GM19397 (cell line): ENCODE measurements around the gene ITGA8.
"Not testable (repeated sequence)": the region's sequence is repeated elsewhere in the genome, so short reads cannot be mapped to it uniquely, and the experiment has no call there.

Experiments used
- ATAC-seq: cut with Tn5 transposase; IDR thresholded peaks from one replicate; pipeline ENCODE4 v1.9.1; 2021; ENCODE audit warnings: mild to moderate bottlenecking, moderate library complexity; ENCODE audit not compliant: unreplicated experiment

Gene ITGA8

DNA sequence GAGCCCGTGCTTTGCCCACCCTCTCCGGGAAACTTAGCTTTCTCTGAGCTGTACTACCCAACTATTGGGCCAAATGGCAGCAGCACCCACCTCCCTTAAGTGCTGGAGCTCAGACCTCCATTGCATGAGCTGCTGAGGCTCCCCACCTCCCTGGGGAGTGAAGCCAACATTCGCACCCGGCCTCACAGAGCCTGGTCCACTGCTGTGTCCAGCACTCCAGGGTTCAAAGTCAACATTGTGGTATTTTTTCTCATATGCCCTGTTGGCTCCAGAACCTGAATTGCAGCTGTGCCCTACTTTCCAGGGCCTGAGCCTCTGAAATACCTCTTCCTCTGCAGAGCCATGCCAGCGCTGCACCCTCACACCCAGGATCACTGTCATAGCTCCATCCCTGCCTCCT, 29.7 kb downstream of the ITGA8 start:
- ATAC-seq, result no peak

DNA sequence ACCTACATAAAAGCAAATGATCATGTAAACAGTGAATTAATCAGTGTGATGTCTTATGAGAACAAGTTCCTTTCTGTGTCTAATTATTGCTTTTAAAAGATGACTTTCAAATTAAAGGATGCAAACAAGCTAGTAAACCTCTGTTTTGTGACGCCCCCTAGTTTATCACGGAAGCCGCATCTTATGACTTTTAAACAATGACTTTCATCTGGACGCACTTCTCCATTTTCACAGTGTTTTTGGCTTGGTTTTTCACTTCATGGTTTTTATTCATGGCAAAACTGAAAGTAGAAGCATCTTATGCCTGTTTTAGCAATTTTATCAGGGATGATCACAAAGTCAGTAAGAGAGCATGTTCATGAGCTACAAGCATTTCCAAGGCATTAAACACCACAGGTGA, 35.0 kb downstream of the ITGA8 start:
- no peak for ATAC-seq

DNA sequence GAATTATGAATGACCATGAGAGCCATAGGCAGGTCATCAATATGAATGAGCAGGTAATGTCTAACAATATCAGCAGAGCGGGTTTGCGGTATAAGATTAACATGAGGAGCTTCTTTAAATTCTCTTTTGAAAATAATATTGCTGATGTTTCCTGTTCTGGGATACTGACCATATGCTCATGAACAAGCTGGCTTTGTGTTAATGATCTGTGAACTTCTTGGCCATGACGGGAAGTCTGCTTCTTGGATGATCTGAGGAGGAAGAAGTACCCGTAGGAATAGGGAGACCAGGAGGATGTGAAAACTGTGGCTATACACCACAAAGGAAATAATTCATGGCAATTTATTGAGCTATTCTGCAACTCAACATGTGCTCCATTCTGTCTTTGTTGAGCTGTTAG, 38.6 kb downstream of the ITGA8 start:
- no peak for ATAC-seq

DNA sequence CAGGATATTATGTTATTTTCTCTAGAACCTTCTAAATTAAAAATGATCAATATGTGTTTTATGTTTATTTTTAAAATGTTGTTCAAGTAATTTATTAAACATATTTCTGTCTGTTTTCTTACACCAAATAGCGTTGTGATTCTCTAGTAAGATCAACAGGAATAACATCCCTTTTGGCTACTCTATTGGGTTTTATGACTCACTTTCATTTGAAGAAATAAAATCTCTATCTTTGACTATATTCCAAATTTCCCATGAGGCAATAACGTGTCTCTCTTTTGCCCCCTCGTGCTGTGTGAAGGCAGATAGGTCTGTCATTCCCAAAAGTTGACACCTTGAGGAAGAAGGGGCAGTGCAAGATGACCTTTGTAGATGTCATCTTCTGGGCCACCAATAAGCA, 40.9 kb downstream of the ITGA8 start:
- no peak for ATAC-seq

DNA sequence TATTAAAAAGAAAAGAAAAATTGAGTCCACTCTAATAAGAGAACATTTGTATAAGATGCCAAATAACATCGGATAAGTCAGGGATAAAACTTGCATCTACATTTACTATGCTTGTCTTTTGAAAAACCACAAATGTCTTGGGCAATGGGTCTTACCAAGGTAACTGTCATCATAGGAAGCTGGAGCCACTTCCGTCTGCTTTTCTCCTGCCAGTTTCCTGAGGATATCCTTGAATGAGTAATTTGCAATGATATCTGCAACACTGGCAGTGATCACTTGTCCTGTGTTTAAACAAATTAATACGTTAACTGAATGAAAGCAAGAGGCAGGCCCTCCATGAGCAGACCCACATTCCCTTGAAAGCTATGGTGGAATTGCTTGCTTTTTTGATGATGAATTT, 47.3 kb downstream of the ITGA8 start:
- no peak for ATAC-seq

DNA sequence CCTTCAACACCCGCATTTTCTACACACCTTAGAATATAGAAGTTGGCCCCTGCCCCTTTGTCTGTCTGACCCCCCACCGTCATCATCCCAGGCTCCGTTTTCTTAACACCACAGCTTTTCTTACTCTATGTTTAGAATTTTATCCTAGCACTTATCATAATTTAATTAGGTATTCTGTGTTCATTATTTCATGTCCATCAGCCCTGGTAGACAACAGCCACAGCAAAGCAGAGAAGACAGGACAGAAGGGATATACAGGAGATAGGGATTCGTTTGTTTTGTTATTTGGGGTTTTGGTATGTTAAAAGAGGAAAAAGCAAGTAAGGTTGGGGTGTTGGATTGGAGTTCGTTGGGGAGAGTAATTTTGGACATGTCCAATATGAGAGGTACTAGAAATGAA, 48.8 kb downstream of the ITGA8 start:
- no peak for ATAC-seq

DNA sequence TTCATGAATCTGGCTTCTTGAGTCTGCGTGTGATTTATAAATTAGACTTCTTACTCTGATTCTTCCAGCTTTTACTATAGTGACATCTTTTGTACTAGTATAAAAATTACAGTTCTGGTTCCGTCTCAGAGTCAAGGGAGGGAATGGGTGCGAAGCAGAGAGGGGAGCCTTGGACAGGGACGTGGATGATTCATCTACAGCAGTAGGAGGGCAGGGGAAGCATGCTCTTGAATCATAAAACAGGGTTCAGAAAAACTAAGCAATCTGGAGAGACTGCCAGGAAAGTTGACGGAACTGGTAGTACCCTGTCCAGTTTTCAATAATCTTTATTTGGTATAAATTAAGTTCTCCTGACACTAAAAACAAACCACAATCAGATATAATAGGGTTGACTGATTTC, 58.1 kb downstream of the ITGA8 start:
- no peak for ATAC-seq

GRCh38 chr10:15660990-15661389, 58.7 kb downstream of the ITGA8 start:
- ATAC-seq, result no peak

GRCh38 chr10:15658069-15658702, 61.5 kb downstream of the ITGA8 start:
- no peak for ATAC-seq

DNA sequence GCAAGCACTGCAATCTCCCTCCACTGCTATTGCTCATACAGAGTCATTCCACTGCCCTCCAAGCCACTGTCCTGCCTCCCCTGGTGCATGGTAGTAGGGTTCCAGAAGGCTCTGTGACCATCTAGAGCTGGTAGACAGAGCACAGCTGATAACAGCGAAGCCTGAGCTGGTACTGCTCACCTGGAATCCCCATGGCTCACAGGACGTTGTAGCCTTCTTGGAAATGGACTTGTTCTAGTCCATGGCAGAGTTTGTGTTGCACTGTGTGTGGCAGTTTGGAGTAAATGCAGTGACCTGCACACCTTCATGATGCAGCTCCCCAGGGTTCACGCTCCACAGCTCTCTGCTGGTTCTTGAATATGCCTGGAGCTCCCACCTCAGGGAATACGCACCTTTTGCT, 67.0 kb downstream of the ITGA8 start:
- no peak for ATAC-seq

- ATAC-seq, result no peak
Observed at GRCh38 chr10:15652117-15652516, 67.6 kb downstream of the ITGA8 start.

DNA sequence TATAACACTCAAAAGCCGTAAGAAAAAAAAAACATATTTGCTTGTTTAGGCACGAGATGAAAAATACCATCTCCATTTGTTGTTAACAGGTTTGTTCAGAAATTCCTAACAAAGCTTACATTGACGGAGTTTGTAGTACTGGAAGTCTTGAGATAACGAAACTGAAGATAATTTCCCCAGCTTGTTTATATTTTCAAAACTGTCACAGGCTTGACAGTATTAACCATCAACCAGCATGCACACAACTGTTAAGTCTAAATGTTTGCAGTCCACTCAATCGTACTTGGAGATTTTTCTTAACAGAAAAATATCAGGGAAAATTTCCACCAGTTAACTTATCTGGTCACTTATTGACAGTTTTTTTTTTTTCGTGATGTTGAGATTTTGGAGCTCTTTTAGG, 68.5 kb downstream of the ITGA8 start:
- no peak for ATAC-seq

DNA sequence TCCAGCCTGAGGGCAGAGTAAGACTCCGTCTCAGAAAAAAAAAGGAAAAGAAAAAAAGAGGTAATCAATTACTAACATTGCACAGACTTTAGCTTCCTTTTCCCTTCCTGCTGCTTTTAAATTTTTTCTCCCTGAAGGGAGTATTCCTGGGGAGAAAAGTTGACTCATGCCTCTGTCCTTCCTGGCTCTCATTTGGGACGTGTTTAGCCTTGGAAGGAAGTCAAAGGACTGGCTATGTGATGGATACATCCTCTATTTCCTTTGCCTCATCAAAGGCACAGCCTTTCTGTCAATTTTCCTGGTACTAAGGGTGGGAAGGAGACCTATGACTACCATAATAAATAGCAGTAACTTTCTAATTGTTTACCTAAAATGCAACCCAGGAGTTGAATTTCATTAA, 77.6 kb downstream of the ITGA8 start:
- no peak for ATAC-seq

DNA sequence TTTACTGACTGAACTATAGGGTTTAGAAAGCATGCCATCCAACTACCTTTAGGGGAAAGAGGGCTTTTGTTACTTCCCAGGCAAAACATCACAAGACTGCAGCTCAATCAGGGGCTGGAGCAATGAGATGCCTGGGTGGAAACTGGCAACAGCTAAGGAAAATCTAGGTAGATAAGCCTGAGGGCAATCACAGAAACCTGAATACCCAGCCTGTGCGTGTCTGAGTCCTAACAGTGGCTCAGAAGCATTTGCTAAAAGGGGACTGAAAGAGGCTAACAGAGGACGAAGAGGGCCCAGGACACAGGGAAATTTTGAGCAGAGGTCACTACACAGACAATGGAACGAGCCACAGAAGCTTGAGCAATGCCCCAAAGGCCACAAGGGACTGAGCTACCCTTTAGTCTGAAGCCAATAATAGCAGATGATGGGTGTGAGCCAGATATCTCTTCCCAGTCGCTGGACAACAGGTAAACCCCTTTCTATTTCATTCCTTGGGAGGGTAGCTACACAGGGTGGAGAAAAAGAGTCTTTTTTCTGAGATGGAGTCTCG, 79.1 kb downstream of the ITGA8 start:
- no peak for ATAC-seq

DNA sequence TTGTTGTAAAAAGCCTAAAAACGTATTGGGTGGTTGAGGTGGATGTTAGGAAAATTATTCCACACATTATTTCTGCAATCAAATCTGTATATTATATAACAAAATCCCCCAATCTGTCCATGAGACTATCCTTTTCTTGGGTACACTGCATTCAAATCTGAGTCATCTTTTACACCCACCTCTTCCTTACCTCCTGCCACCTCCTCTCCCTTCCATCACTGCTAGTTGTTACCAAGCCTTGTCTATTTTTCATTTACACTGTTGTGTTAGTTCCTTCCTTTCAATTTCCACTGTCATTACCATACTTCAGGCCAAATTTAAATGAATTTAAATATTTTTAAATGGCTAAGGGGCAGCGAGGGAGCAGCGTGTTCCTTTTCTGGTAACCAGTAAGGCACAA, 83.3 kb downstream of the ITGA8 start:
- ATAC-seq, result no peak

GRCh38 chr10:15632456-15633091, 87.1 kb downstream of the ITGA8 start:
- no peak for ATAC-seq

DNA sequence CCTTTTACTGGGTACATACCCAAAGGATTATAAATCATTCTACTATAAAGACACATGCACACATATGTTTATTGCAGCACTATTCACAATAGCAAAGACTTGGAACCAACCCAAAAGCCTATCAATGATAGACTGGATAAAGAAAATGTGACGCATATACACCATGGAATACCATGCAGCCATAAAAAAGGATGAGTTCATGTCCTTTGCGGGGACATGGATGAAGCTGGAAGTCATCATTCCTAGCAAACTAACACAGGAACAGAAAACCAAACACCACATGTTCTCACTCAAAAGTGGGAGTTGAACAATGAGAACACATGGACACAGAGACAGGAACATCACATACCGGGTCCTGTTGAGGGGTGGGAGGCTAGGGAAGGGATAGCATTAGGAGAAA, 88.5 kb downstream of the ITGA8 start:
- ATAC-seq, result not testable (repeated sequence)

DNA sequence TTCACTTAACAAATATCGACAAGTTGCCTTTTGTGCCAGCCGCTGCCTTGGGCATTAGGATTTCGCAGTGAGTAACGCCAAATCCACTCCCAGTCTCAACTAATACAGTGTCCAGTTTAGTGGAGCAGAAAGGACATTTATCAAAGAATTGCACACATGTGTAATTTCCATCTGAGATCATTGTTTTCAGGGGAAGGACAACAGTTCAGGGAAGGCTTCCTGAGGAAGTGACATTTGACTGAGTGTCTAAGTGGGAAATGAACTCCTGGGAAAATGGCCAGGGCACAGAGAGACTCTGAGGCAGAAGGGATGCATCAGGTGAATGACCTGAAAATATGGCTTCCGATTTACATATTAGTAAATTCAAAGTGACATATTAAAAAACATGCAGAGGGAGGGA, 89.4 kb downstream of the ITGA8 start:
- no peak for ATAC-seq

DNA sequence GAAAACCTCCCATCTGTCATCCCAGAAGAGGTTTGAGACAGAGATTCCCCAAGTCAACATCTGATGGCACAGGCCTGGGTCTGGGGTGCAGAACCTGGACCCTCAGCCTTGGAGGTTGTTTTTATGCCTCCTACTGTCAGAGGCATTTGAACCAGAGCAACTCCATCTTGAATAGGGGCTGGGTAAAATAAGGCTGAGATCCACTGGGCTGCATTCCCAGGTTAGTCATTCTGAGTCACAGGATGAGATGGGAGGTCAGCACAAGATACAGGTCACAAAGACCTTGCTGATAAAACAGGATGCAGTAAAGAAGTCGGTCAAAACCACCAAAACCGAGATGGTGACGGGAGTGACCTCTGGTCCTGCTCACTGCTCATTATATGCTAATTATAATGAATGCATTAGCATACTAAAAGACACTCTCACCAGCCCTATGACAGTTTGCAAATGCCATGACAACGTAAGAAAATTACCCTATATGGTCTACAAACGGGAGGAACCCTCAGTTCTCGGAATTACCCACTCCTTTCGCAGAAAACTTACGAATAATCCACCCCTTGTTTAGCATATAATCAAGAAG, 92.0 kb downstream of the ITGA8 start:
- no peak for ATAC-seq

GRCh38 chr10:15626937-15627336, 92.8 kb downstream of the ITGA8 start:
- ATAC-seq, result no peak

- no peak for ATAC-seq
Observed at GRCh38 chr10:15625261-15625660, 94.5 kb downstream of the ITGA8 start.

DNA sequence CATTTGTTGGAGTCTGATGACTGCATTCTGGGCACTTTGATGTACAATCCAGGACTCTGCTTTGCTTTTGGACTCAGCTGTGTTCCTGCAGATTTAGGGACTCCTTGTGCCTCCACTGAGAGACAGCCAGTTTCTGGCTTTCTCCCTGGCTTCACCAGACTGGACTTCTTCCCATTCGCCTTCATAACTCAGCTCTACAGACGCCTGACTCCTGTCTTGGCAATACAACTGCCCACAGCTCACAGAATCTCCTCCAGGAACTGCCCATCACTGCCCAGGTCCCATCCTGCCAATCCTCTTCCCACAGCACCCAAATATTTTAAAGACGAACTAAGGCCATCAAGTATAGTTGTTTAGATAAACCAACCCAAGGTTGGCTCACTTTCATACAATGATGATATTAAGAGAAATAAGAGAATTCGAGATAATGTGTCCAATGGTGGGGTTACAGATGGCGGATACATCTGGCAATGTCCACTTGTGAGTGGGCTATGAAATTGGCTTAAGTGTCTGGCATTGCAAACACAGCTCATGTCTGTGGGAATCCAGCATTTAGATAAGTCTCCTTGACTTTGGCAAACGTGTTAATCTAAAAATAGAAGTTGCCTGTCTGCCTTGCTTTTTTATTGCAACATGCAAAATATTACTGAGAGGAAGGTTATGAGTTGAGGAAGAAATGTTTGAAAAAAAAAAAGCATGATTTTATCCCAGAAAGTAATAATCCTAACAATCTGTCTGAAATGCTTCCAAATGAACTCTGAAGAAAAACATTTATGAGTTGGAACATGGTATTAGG, 95.1 kb downstream of the ITGA8 start:
- no peak for ATAC-seq
